PC-3 (cell line): ENCODE data around the gene RABIF.

Experiments used
- EZH2 ChIP-seq: fragments of 300-600 bp; sonication (generic); IDR thresholded peaks from one replicate; pipeline ENCODE4 v1.6.1; 2017; ENCODE audit warnings: antibody characterized with exemption, mild to moderate bottlenecking, low read length; ENCODE audit not compliant: unreplicated experiment
- TF ChIP-seq, protein P1 (sequence below): fragments of 300-600 bp; sonication (generic); conservative IDR thresholded peaks from 2 replicates; pipeline ENCODE4 v1.5.1; 2017; ENCODE audit warnings: antibody characterized with exemption, low read depth, mild to moderate bottlenecking, low read length

DNA sequence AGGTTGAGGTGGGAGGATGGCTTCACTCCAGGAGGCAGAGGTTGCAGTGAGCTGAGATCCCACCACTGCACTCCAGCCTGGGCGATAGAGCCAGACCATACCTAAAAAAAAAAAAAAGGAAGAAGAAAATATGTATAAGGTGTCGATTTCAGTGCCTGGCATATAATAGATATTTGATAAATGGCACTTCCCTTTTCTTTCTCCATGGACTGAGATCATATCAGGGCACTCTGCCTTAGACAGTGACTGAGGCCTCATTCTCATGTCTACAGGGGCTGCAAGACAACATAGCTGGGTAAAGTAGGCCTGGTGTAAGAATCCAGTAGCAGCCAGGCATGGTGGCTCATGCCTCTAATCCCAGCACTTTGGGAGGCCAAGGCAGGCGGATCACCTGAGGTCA, 57.0 kb downstream of the RABIF start:
- TF ChIP-seq EZH2, result no peak
- TF ChIP-seq, protein P1, sequence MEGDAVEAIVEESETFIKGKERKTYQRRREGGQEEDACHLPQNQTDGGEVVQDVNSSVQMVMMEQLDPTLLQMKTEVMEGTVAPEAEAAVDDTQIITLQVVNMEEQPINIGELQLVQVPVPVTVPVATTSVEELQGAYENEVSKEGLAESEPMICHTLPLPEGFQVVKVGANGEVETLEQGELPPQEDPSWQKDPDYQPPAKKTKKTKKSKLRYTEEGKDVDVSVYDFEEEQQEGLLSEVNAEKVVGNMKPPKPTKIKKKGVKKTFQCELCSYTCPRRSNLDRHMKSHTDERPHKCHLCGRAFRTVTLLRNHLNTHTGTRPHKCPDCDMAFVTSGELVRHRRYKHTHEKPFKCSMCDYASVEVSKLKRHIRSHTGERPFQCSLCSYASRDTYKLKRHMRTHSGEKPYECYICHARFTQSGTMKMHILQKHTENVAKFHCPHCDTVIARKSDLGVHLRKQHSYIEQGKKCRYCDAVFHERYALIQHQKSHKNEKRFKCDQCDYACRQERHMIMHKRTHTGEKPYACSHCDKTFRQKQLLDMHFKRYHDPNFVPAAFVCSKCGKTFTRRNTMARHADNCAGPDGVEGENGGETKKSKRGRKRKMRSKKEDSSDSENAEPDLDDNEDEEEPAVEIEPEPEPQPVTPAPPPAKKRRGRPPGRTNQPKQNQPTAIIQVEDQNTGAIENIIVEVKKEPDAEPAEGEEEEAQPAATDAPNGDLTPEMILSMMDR, result no peak
